ENCODE measurements around the gene SYK. TPM values are rescaled to one million over a fixed set of nuclear protein-coding genes. Genes with fewer than 3 reads are reported as not detected.
A peak's percentile ranks its signal among the peaks of the same experiment; 100 is the strongest.
"Not testable (repeated sequence)": the region's sequence is repeated elsewhere in the genome, so short reads cannot be mapped to it uniquely, and the experiment has no call there.

SYK gene
- under 1 TPM; 0.11 to 0.64 TPM for total RNA-seq

- no peaks in the 10 kb centered on the region for H3K9me3 Mint-ChIP-seq (ENCODE audit: low read depth)
- H3K27me3 Mint-ChIP-seq: peaks cover 61% of the 10 kb centered on the region
- ChIA-PET POLR2A (no interaction called here), CTCF (interaction anchor here (0.7 kb wide), 1 partner anchor 30 kb away, joined by 3 read pairs; no protein-coding TSS in a partner anchor)
- H3K4me3 Mint-ChIP-seq: peak within 1 kb of the TSS; percentile 32
- intact Hi-C loops (cut with DNase I, micrococcal nuclease): no loop called here
- H3K27ac Mint-ChIP-seq: no peak within 1 kb of the TSS
- peak; percentile 26 for ATAC-seq
- peaks cover 2% of the 10 kb centered on the region for H3K4me1 Mint-ChIP-seq
- peak; percentile 11 for DNase-seq
- no peaks in the 10 kb centered on the region for H3K36me3 Mint-ChIP-seq (ENCODE audit: low read depth)
Observed at GRCh38 chr9:90801241-90801972, at the start of gene SYK. SYK (plus strand) TSS chr9:90801819; CDS start chr9:90843899, 42,080 bp downstream.

DNA sequence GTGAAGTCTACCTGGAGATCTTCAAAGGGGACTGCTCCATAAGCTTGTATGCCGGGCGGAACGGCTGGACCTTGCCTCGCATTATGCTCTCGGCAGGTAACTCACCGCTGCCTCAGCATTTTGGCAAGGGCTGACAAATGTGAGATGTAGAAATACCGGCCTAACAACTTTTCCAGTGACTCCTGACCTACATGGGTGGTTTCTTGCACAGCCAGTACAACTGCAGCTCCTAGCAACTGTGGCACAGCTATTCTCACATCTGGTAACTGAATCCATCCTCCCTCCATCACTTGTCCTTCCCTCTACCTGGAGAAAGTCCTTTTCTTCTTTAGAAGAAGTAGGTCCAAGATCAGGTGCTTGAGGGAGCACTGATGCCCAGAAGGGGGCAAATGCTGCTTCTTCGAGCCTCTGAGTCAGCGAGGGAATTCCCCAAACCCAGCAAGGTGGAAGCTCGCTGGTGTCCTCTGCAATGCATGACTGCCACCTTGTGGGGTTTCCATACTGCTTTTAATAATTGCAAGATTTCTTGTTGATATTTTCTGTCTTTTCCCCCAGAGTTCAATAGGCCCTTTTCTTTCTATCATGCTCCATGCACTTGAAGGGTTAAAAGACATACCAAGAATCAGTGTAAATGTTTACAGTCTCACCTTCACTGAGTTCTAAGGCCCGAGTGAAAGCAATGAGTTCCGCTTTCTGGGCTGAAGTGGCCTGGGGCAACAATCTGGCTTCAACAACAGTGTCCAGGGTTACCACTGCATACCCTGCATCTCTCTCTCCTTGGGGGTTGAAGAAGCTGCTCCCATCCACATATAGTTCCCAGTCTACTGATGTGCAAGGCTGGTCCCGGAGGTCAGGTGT, 45.9 kb upstream of the SYK start:
- CTCF ChIA-PET: interaction anchor here (0.9 to 1.2 kb wide), 5 partner anchors 9 to 232 kb away, joined by 3 to 4 read pairs (median 3); no protein-coding TSS in a partner anchor
- H3K36me3 Mint-ChIP-seq (ENCODE audit: low read depth); H3K27me3 Mint-ChIP-seq; H3K4me3 Mint-ChIP-seq; POLR2A ChIA-PET; H3K9me3 Mint-ChIP-seq (ENCODE audit: low read depth); H3K4me1 Mint-ChIP-seq; ATAC-seq; H3K27ac Mint-ChIP-seq: not testable (repeated sequence)
- peak; percentile 86 for DNase-seq
- intact Hi-C loops (cut with DNase I, micrococcal nuclease): loop anchor here (1.0 to 10.0 kb wide), 8 partner anchors 116 to 1158 kb away; partner anchors contain the start of gene GADD45G (in 1 of the 2)

- H3K9me3 Mint-ChIP-seq (ENCODE audit: low read depth); H3K4me3 Mint-ChIP-seq; intact Hi-C loops (cut with DNase I, micrococcal nuclease); H3K27me3 Mint-ChIP-seq; H3K4me1 Mint-ChIP-seq; H3K27ac Mint-ChIP-seq; H3K36me3 Mint-ChIP-seq (ENCODE audit: low read depth); ATAC-seq; CTCF ChIA-PET; POLR2A ChIA-PET: not testable (repeated sequence)
- DNase-seq: peak; percentile 24
Observed at GRCh38 chr9:90760577-90760976, 41.0 kb upstream of the SYK start.

DNA sequence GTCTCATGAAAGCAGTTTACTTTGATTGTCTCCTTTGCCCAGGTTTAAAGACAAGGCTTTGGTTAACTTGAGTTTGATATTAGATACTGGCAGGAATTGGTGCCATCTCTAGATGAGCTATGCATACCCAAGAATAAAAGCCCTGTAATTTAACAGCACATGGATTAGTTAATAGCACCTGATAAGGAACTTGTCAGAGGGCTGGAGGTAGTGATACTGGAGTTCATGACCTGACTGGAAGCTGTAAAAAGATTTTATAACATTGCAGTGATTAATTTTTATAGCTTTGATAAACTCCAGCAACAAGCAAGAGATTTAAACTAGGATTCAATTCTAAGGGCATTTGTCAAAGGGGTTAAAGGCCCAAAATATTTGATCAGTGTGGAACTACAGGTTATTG, 34.9 kb upstream of the SYK start:
- H3K27me3 Mint-ChIP-seq: no peaks in the 10 kb centered on the region
- peaks cover 8% of the 10 kb centered on the region for H3K9me3 Mint-ChIP-seq (ENCODE audit: low read depth)
- H3K4me3 Mint-ChIP-seq: no peak overlapping the region
- H3K27ac Mint-ChIP-seq: no peak overlapping the region
- ChIA-PET POLR2A (no interaction called here), CTCF (interaction anchor here (1.0 kb wide), 2 partner anchors 103 to 106 kb away, joined by 3 to 4 read pairs; no protein-coding TSS in a partner anchor)
- intact Hi-C loops (cut with DNase I, micrococcal nuclease): no loop called here
- DNase-seq (no peak), ATAC-seq (no peak)
- H3K4me1 Mint-ChIP-seq: no peaks in the 10 kb centered on the region
- no peaks in the 10 kb centered on the region for H3K36me3 Mint-ChIP-seq (ENCODE audit: low read depth)

- no peak overlapping the region for H3K4me3 Mint-ChIP-seq
- H3K4me1 Mint-ChIP-seq: no peaks in the 10 kb centered on the region
- intact Hi-C loops (cut with DNase I, micrococcal nuclease): no loop called here
- DNase-seq: no peak
- CTCF ChIA-PET: interaction anchor here (0.6 to 1.0 kb wide), 3 partner anchors 71 to 1166 kb away, joined by 3 read pairs; no protein-coding TSS in a partner anchor
- POLR2A ChIA-PET: no interaction called here
- peaks cover 8% of the 10 kb centered on the region for H3K9me3 Mint-ChIP-seq (ENCODE audit: low read depth)
- H3K27ac Mint-ChIP-seq: no peak overlapping the region
- no peak for ATAC-seq
- H3K27me3 Mint-ChIP-seq: no peaks in the 10 kb centered on the region
- H3K36me3 Mint-ChIP-seq (ENCODE audit: low read depth): no peaks in the 10 kb centered on the region
Observed at GRCh38 chr9:90767523-90768100, 34.0 kb upstream of the SYK start.

DNA sequence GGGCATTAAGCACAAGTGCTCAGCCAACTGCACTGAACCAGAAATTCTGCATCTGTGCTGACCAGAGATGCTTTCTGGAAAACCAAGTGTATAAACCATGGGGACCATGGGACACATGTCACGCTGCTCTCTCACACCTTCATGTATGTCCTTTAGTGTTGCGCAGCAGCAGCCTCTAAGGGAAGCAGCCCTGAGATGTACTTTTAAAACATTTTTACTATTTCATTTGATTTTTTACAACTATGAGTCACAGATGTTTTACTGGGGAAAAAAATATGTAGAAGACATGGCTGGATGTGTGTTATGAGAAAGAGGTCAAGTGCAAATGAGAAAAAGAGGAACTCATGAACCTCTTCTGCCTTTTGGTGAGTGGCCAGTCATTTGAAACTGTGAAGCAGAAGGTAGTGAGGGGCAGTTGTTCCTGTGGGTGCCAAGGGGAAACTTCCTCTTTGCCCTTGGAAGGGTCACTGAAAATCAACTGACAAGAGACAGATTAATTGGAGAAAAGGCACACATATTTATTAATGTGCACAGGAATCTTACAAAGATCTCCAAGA, 31.4 kb upstream of the SYK start:
- DNase-seq (no peak), ATAC-seq (no peak)
- no peak overlapping the region for H3K4me3 Mint-ChIP-seq
- no peaks in the 10 kb centered on the region for H3K36me3 Mint-ChIP-seq (ENCODE audit: low read depth)
- intact Hi-C loops (cut with DNase I, micrococcal nuclease): loop anchor here in 1 of 2 experiments (5.0 to 10.0 kb wide), 2 partner anchors 65 to 102 kb away; no protein-coding TSS in a partner anchor
- H3K9me3 Mint-ChIP-seq (ENCODE audit: low read depth): peaks cover 8% of the 10 kb centered on the region
- no peak overlapping the region for H3K27ac Mint-ChIP-seq
- H3K4me1 Mint-ChIP-seq: no peaks in the 10 kb centered on the region
- ChIA-PET POLR2A (no interaction called here), CTCF (no interaction called here)
- no peaks in the 10 kb centered on the region for H3K27me3 Mint-ChIP-seq

- no peak overlapping the region for H3K4me3 Mint-ChIP-seq
- DNase-seq (no peak), ATAC-seq (no peak)
- peaks cover 8% of the 10 kb centered on the region for H3K9me3 Mint-ChIP-seq (ENCODE audit: low read depth)
- no peak overlapping the region for H3K27ac Mint-ChIP-seq
- no peaks in the 10 kb centered on the region for H3K36me3 Mint-ChIP-seq (ENCODE audit: low read depth)
- CTCF ChIA-PET: interaction anchor here (0.7 kb wide), 1 partner anchor 8 kb away, joined by 3 read pairs; no protein-coding TSS in a partner anchor
- POLR2A ChIA-PET: no interaction called here
- H3K27me3 Mint-ChIP-seq: no peaks in the 10 kb centered on the region
- H3K4me1 Mint-ChIP-seq: no peaks in the 10 kb centered on the region
- intact Hi-C loops (cut with DNase I, micrococcal nuclease): loop anchor here in 1 of 2 experiments (5.0 to 10.0 kb wide), 2 partner anchors 64 to 101 kb away; no protein-coding TSS in a partner anchor
Observed at GRCh38 chr9:90770927-90771326, 30.7 kb upstream of the SYK start.

GRCh38 chr9:90772386-90772785, 29.2 kb upstream of the SYK start:
- ChIA-PET CTCF (interaction anchor here (0.6 kb wide), 1 partner anchor 1232 kb away, joined by 4 read pairs; no protein-coding TSS in a partner anchor), POLR2A (no interaction called here)
- H3K36me3 Mint-ChIP-seq (ENCODE audit: low read depth): no peaks in the 10 kb centered on the region

DNA sequence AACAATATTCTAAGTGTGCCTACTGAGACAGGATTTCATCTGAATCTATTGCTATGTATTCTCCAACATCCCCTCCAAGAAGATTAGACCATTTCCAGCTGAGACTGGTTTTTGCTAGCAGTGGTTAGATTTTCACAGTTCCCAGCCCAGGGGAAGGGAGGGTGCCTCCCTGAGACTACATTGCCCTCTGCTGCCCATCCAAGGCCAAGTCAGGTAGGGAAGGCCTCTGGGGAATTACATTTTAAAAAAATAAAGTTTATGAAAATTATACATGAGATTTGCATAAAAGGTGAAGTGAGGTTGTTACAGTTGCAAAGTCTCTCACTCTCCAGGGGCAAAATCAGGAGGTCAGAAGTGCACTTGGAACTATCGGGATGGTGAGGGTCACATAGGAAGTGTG, 28.0 kb upstream of the SYK start:
- Mint-ChIP-seq H3K4me1 (no peaks in the 10 kb centered on the region), H3K36me3 (ENCODE audit: low read depth) (no peaks in the 10 kb centered on the region), H3K27me3 (no peaks in the 10 kb centered on the region), H3K9me3 (ENCODE audit: low read depth) (no peaks in the 10 kb centered on the region), H3K4me3 (no peak overlapping the region), H3K27ac (no peak overlapping the region)
- POLR2A ChIA-PET: no interaction called here
- CTCF ChIA-PET: no interaction called here
- ATAC-seq: no peak
- intact Hi-C loops (cut with DNase I, micrococcal nuclease): loop anchor here in 1 of 2 experiments (5.0 to 10.0 kb wide), 2 partner anchors 61 to 99 kb away; no protein-coding TSS in a partner anchor
- no peak for DNase-seq

More at GRCh38 chr9:90772386-90772785, 29.2 kb upstream of the SYK start:
- Mint-ChIP-seq H3K27ac (no peak overlapping the region), H3K4me3 (no peak overlapping the region), H3K9me3 (ENCODE audit: low read depth) (peaks cover 4% of the 10 kb centered on the region), H3K4me1 (no peaks in the 10 kb centered on the region), H3K27me3 (no peaks in the 10 kb centered on the region)
- intact Hi-C loops (cut with DNase I, micrococcal nuclease): loop anchor here in 1 of 2 experiments (5.0 to 10.0 kb wide), 2 partner anchors 62 to 100 kb away; no protein-coding TSS in a partner anchor
- ATAC-seq: no peak
- no peak for DNase-seq

DNA sequence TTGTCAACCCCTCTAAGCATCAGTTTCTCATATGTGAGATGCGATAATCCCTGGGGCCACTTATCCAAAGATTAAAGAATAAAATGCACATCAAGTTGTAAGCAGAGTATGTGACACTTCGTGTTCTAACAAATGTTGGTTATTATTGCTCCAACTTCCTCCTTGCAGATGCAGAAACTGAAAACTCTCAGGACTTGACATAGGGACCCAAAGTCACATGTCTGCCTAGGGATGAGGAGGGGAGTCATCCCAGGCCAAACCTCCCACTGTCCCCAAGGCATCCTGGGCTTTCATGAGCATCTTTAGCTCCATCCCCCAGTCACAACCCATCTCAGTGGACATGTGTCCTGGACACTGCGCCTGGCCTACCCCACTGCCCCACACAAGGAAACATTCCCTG, 27.5 kb upstream of the SYK start:
- ATAC-seq (no peak), DNase-seq (no peak)
- CTCF ChIA-PET: no interaction called here
- Mint-ChIP-seq H3K4me3 (no peak overlapping the region), H3K27ac (no peak overlapping the region), H3K27me3 (no peaks in the 10 kb centered on the region), H3K9me3 (ENCODE audit: low read depth) (no peaks in the 10 kb centered on the region), H3K4me1 (no peaks in the 10 kb centered on the region), H3K36me3 (ENCODE audit: low read depth) (no peaks in the 10 kb centered on the region)
- POLR2A ChIA-PET: no interaction called here
- intact Hi-C loops (cut with DNase I, micrococcal nuclease): loop anchor here in 1 of 2 experiments (5.0 to 10.0 kb wide), 2 partner anchors 61 to 98 kb away; no protein-coding TSS in a partner anchor

DNA sequence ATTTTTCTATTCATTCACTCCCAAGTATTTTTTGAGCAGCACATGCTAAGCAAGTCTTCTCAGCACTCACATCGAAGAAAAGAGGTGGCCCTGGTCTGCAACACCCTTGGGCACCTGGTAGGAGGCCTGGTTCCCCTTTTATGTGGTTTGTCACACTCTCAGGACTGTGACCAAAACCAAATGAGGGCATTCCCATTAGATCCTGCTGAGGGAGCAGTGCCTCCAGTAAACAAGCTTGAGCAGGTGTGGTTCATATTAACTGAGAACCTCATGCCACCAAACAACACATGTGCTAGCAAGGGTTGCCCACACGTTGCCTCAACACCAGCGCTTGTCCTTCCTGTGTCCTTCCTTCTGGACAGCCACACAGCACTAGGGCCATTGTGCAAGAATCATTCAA, 26.9 kb upstream of the SYK start:
- ATAC-seq: no peak

More for the DNA sequence above, 26.9 kb upstream of the SYK start:
- intact Hi-C loops (cut with DNase I, micrococcal nuclease): loop anchor here in 1 of 2 experiments (5.0 to 10.0 kb wide), 2 partner anchors 60 to 98 kb away; no protein-coding TSS in a partner anchor
- POLR2A ChIA-PET: no interaction called here
- Mint-ChIP-seq H3K9me3 (ENCODE audit: low read depth) (no peaks in the 10 kb centered on the region), H3K36me3 (ENCODE audit: low read depth) (no peaks in the 10 kb centered on the region), H3K4me3 (no peak overlapping the region), H3K4me1 (no peaks in the 10 kb centered on the region), H3K27me3 (no peaks in the 10 kb centered on the region), H3K27ac (no peak overlapping the region)
- DNase-seq: no peak
- CTCF ChIA-PET: no interaction called here
